ENCODE results near the gene TBC1D1. TPM values are rescaled to one million over a fixed set of nuclear protein-coding genes. Genes with fewer than 3 reads are reported as not detected.

The TBC1D1 gene
- total and polyA plus RNA-seq, 2 experiments from 2014 or later, result 53.9 to 151 TPM

DNA sequence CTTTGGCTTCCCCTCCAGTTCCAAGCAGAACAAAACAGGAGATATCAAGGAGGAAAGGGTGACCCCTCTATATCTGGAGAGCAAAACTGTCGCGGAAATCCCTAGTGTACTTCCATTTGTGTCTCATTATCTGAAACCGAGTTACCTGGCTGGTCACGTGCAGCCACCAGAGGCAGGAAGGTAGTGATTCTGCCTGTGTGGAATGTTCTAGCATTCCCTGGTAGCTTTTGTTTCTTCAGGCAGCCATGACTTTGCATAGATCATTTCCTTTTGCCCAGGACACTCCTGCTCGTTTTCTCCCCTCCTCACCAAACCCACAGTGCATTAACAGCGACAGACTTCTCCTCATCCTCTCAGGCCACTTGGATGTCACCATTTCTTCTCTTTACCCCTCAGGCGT lies 177.2 kb downstream of the TBC1D1 start (continued):
- TF ChIP-seq, protein P1, sequence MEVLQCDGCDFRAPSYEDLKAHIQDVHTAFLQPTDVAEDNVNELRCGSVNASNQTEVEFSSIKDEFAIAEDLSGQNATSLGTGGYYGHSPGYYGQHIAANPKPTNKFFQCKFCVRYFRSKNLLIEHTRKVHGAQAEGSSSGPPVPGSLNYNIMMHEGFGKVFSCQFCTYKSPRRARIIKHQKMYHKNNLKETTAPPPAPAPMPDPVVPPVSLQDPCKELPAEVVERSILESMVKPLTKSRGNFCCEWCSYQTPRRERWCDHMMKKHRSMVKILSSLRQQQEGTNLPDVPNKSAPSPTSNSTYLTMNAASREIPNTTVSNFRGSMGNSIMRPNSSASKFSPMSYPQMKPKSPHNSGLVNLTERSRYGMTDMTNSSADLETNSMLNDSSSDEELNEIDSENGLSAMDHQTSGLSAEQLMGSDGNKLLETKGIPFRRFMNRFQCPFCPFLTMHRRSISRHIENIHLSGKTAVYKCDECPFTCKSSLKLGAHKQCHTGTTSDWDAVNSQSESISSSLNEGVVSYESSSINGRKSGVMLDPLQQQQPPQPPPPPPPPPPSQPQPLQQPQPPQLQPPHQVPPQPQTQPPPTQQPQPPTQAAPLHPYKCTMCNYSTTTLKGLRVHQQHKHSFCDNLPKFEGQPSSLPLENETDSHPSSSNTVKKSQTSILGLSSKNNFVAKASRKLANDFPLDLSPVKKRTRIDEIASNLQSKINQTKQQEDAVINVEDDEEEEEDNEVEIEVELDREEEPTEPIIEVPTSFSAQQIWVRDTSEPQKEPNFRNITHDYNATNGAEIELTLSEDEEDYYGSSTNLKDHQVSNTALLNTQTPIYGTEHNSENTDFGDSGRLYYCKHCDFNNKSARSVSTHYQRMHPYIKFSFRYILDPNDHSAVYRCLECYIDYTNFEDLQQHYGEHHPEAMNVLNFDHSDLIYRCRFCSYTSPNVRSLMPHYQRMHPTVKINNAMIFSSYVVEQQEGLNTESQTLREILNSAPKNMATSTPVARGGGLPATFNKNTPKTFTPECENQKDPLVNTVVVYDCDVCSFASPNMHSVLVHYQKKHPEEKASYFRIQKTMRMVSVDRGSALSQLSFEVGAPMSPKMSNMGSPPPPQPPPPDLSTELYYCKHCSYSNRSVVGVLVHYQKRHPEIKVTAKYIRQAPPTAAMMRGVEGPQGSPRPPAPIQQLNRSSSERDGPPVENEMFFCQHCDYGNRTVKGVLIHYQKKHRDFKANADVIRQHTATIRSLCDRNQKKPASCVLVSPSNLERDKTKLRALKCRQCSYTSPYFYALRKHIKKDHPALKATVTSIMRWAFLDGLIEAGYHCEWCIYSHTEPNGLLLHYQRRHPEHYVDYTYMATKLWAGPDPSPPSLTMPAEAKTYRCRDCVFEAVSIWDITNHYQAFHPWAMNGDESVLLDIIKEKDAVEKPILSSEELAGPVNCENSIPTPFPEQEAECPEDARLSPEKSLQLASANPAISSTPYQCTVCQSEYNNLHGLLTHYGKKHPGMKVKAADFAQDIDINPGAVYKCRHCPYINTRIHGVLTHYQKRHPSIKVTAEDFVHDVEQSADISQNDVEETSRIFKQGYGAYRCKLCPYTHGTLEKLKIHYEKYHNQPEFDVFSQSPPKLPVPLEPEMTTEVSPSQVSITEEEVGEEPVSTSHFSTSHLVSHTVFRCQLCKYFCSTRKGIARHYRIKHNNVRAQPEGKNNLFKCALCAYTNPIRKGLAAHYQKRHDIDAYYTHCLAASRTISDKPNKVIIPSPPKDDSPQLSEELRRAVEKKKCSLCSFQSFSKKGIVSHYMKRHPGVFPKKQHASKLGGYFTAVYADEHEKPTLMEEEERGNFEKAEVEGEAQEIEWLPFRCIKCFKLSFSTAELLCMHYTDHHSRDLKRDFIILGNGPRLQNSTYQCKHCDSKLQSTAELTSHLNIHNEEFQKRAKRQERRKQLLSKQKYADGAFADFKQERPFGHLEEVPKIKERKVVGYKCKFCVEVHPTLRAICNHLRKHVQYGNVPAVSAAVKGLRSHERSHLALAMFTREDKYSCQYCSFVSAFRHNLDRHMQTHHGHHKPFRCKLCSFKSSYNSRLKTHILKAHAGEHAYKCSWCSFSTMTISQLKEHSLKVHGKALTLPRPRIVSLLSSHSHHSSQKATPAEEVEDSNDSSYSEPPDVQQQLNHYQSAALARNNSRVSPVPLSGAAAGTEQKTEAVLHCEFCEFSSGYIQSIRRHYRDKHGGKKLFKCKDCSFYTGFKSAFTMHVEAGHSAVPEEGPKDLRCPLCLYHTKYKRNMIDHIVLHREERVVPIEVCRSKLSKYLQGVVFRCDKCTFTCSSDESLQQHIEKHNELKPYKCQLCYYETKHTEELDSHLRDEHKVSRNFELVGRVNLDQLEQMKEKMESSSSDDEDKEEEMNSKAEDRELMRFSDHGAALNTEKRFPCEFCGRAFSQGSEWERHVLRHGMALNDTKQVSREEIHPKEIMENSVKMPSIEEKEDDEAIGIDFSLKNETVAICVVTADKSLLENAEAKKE (CRISPR knock-in tag; IDR thresholded peaks at IDR 0.05), result no peak
- TF ChIP-seq JUNB (IDR thresholded peaks at IDR 0.05; ENCODE audit: unreplicated experiment) (no peak), NANOG (IDR thresholded peaks at IDR 0.05; ENCODE audit: borderline replicate concordance) (no peak), EZH2 (IDR thresholded peaks at IDR 0.05; ENCODE audit: low read depth, unreplicated experiment) (no peak), STAT1 (IDR thresholded peaks at IDR 0.05; ENCODE audit: unreplicated experiment) (no peak)
- TF ChIP-seq, protein P2, sequence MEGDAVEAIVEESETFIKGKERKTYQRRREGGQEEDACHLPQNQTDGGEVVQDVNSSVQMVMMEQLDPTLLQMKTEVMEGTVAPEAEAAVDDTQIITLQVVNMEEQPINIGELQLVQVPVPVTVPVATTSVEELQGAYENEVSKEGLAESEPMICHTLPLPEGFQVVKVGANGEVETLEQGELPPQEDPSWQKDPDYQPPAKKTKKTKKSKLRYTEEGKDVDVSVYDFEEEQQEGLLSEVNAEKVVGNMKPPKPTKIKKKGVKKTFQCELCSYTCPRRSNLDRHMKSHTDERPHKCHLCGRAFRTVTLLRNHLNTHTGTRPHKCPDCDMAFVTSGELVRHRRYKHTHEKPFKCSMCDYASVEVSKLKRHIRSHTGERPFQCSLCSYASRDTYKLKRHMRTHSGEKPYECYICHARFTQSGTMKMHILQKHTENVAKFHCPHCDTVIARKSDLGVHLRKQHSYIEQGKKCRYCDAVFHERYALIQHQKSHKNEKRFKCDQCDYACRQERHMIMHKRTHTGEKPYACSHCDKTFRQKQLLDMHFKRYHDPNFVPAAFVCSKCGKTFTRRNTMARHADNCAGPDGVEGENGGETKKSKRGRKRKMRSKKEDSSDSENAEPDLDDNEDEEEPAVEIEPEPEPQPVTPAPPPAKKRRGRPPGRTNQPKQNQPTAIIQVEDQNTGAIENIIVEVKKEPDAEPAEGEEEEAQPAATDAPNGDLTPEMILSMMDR (conservative IDR thresholded peaks at IDR 0.05; ENCODE audit: low read depth in 2 of 2), result no peak

DNA sequence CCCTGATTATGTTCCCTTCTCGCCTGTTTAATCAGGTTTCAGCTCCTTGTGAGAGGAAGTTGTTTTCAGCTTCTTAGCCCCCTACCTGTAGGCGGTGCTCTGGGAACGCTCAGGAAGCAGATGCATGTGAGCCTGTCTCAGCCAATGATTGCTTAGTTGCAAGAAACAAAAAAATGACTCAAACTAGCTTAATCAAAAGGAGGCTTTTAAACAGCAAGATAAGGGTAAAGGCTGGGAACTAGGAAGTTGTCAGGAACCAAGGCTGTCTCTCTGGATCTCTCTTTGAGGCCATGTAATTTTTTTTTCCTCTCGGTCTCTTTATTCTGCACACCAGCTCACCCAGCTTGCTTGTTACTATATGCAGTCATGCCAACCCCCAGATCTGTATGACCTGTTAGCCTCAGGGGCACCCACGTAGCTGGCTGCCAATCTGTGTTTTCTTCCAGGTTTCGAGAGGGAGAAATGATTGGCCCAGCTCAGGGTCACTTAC lies 178.4 kb downstream of the TBC1D1 start:
- DNase-seq (ENCODE audit: low spot score), result peak; percentile 87
- no peak overlapping the region for H3K4me3 ChIP-seq
- H3K9me2 ChIP-seq (ENCODE audit: insufficient read depth), result no peaks in the 10 kb centered on the region
- H2AFZ ChIP-seq, result no peak overlapping the region
- no peaks in the 10 kb centered on the region for H3K79me2 ChIP-seq (replicated peaks; ENCODE audit: insufficient read depth)
- peaks cover 9% of the 10 kb centered on the region; the same call in 2 of the 3 replicates for H3K36me3 Mint-ChIP-seq (ENCODE audit: low read depth)
- TF ChIP-seq, protein P3, sequence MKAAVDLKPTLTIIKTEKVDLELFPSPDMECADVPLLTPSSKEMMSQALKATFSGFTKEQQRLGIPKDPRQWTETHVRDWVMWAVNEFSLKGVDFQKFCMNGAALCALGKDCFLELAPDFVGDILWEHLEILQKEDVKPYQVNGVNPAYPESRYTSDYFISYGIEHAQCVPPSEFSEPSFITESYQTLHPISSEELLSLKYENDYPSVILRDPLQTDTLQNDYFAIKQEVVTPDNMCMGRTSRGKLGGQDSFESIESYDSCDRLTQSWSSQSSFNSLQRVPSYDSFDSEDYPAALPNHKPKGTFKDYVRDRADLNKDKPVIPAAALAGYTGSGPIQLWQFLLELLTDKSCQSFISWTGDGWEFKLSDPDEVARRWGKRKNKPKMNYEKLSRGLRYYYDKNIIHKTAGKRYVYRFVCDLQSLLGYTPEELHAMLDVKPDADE (IDR thresholded peaks at IDR 0.05), result no peak
- TF ChIP-seq, protein P2 (conservative IDR thresholded peaks at IDR 0.05; ENCODE audit: low read depth in 2 of 2), result peak; percentile 84 to 97
- H3K36me3 ChIP-seq (ENCODE audit: insufficient read depth), result no peaks in the 10 kb centered on the region
- no peaks in the 10 kb centered on the region; the same call in 1 of the 2 replicates for H4K20me1 ChIP-seq (replicated peaks; ENCODE audit: insufficient read depth)
- H3K4me1 Mint-ChIP-seq, result peaks cover 18% of the 10 kb centered on the region
- H3K27me3 Mint-ChIP-seq (ENCODE audit: insufficient read depth, low read depth, poor library complexity), result no peaks in the 10 kb centered on the region
- no peak overlapping the region for H3K4me2 ChIP-seq
- no peak overlapping the region for H3K4me3 Mint-ChIP-seq
- peak overlapping the region; percentile 83 for H3K27ac Mint-ChIP-seq
- no peaks in the 10 kb centered on the region for H3K9me3 Mint-ChIP-seq
- 0 out of 2 replicates have a peak, but pooled peaks cover 6% of the 10 kb centered on the region for H3K4me1 ChIP-seq (ENCODE audit: insufficient read depth)
- no peak overlapping the region for H3K27ac ChIP-seq (ENCODE audit: low read depth)
- no peaks in the 10 kb centered on the region for H3K27me3 ChIP-seq (ENCODE audit: insufficient read depth)
- H3F3A ChIP-seq (replicated peaks; ENCODE audit: low read depth), result no peaks in the 10 kb centered on the region
- ATAC-seq, result peak; percentile 95

Data from GM23338 (cell line).